ENCODE results near the gene POLA2. TPM values are rescaled to one million over a fixed set of nuclear protein-coding genes. Genes with fewer than 3 reads are reported as not detected.
"Not testable (repeated sequence)": the region's sequence is repeated elsewhere in the genome, so short reads cannot be mapped to it uniquely, and the experiment has no call there.

Gene POLA2
- total RNA-seq, 2 experiments from 2014 or later = 73.8 to 74.5 TPM

GRCh38 chr11:65260756-65261590, 789 bp upstream of the POLA2 start:
- no peak for DNase-seq
- H3K4me3 Mint-ChIP-seq = peak overlapping the region; percentile 91
- H3K27ac Mint-ChIP-seq = peak overlapping the region; percentile 92
- H3K27me3 Mint-ChIP-seq = no peaks in the 10 kb centered on the region
- no peaks in the 10 kb centered on the region for H3K9me3 Mint-ChIP-seq
- peaks cover 23% of the 10 kb centered on the region for H3K36me3 Mint-ChIP-seq
- peaks cover 27% of the 10 kb centered on the region for H3K4me1 Mint-ChIP-seq

GRCh38 chr11:65262381-65262680, 569 bp downstream of the POLA2 start:
- Mint-ChIP-seq H3K36me3 (peaks cover 31% of the 10 kb centered on the region), H3K9me3 (no peaks in the 10 kb centered on the region), H3K4me3 (peak overlapping the region; percentile 91), H3K27me3 (no peaks in the 10 kb centered on the region), H3K27ac (peak overlapping the region; percentile 92), H3K4me1 (peaks cover 30% of the 10 kb centered on the region)
- DNase-seq = no peak

- Mint-ChIP-seq H3K9me3 (no peaks in the 10 kb centered on the region), H3K4me1 (peaks cover 30% of the 10 kb centered on the region), H3K36me3 (peaks cover 32% of the 10 kb centered on the region), H3K4me3 (peak overlapping the region; percentile 91), H3K27ac (peak overlapping the region; percentile 92), H3K27me3 (no peaks in the 10 kb centered on the region)
- DNase-seq = no peak
Observed at GRCh38 chr11:65262776-65263175, 1.0 kb downstream of the POLA2 start.

GRCh38 chr11:65264747-65265146, 3.0 kb downstream of the POLA2 start:
- Mint-ChIP-seq H3K27ac (peak overlapping the region; percentile 70), H3K4me1 (peaks cover 30% of the 10 kb centered on the region), H3K4me3 (peak overlapping the region; percentile 63), H3K36me3 (peaks cover 41% of the 10 kb centered on the region)
- DNase-seq, H3K9me3 Mint-ChIP-seq, H3K27me3 Mint-ChIP-seq: not testable (repeated sequence)

- Mint-ChIP-seq H3K4me3 (no peak overlapping the region), H3K36me3 (peaks cover 49% of the 10 kb centered on the region), H3K9me3 (no peaks in the 10 kb centered on the region), H3K27ac (no peak overlapping the region), H3K27me3 (no peaks in the 10 kb centered on the region), H3K4me1 (peaks cover 24% of the 10 kb centered on the region)
- DNase-seq = no peak
Observed at GRCh38 chr11:65266210-65266609, 4.4 kb downstream of the POLA2 start.

GRCh38 chr11:65274735-65275682, 13.2 kb downstream of the POLA2 start:
- H3K4me1 Mint-ChIP-seq = peaks cover 17% of the 10 kb centered on the region
- DNase-seq = no peak
- no peak overlapping the region for H3K4me3 Mint-ChIP-seq
- peaks cover 39% of the 10 kb centered on the region for H3K36me3 Mint-ChIP-seq
- H3K9me3 Mint-ChIP-seq = no peaks in the 10 kb centered on the region
- H3K27ac Mint-ChIP-seq = no peak overlapping the region
- no peaks in the 10 kb centered on the region for H3K27me3 Mint-ChIP-seq

GRCh38 chr11:65275906-65276305, 14.1 kb downstream of the POLA2 start:
- Mint-ChIP-seq H3K36me3 (peaks cover 36% of the 10 kb centered on the region), H3K27ac (no peak overlapping the region), H3K4me3 (no peak overlapping the region), H3K4me1 (peaks cover 18% of the 10 kb centered on the region), H3K9me3 (no peaks in the 10 kb centered on the region), H3K27me3 (no peaks in the 10 kb centered on the region)
- no peak for DNase-seq

GRCh38 chr11:65277631-65278277, 16.0 kb downstream of the POLA2 start:
- DNase-seq = no peak
- no peak overlapping the region for H3K27ac Mint-ChIP-seq
- peaks cover 44% of the 10 kb centered on the region for H3K36me3 Mint-ChIP-seq
- no peaks in the 10 kb centered on the region for H3K27me3 Mint-ChIP-seq
- H3K9me3 Mint-ChIP-seq = no peaks in the 10 kb centered on the region
- peaks cover 18% of the 10 kb centered on the region for H3K4me1 Mint-ChIP-seq
- H3K4me3 Mint-ChIP-seq = no peak overlapping the region

- no peak for DNase-seq
- Mint-ChIP-seq H3K27ac (peak overlapping the region; percentile 5), H3K4me3 (no peak overlapping the region), H3K36me3 (peaks cover 44% of the 10 kb centered on the region), H3K27me3 (no peaks in the 10 kb centered on the region), H3K4me1 (peaks cover 18% of the 10 kb centered on the region), H3K9me3 (no peaks in the 10 kb centered on the region)
Observed at GRCh38 chr11:65278356-65278755, 16.6 kb downstream of the POLA2 start.

GRCh38 chr11:65279279-65279678, 17.5 kb downstream of the POLA2 start:
- no peak for DNase-seq
- Mint-ChIP-seq H3K4me1 (peaks cover 18% of the 10 kb centered on the region), H3K36me3 (peaks cover 42% of the 10 kb centered on the region), H3K4me3 (peak overlapping the region; percentile 35), H3K9me3 (no peaks in the 10 kb centered on the region), H3K27ac (peak overlapping the region; percentile 80), H3K27me3 (no peaks in the 10 kb centered on the region)

- Mint-ChIP-seq H3K4me1 (peaks cover 18% of the 10 kb centered on the region), H3K9me3 (no peaks in the 10 kb centered on the region), H3K36me3 (peaks cover 42% of the 10 kb centered on the region), H3K27me3 (no peaks in the 10 kb centered on the region), H3K4me3 (peak overlapping the region; percentile 35), H3K27ac (peak overlapping the region; percentile 80)
- DNase-seq = peak; percentile 64
Observed at GRCh38 chr11:65279741-65280440, 18.1 kb downstream of the POLA2 start.

- no peaks in the 10 kb centered on the region for H3K27me3 Mint-ChIP-seq
- DNase-seq = no peak
- peaks cover 18% of the 10 kb centered on the region for H3K4me1 Mint-ChIP-seq
- H3K27ac Mint-ChIP-seq = peak overlapping the region; percentile 80
- no peaks in the 10 kb centered on the region for H3K9me3 Mint-ChIP-seq
- no peak overlapping the region for H3K4me3 Mint-ChIP-seq
- H3K36me3 Mint-ChIP-seq = peaks cover 45% of the 10 kb centered on the region
Observed at GRCh38 chr11:65280646-65281045, 18.9 kb downstream of the POLA2 start.

- H3K27ac Mint-ChIP-seq = no peak overlapping the region
- no peaks in the 10 kb centered on the region for H3K27me3 Mint-ChIP-seq
- H3K4me3 Mint-ChIP-seq = no peak overlapping the region
- no peaks in the 10 kb centered on the region for H3K4me1 Mint-ChIP-seq
- H3K9me3 Mint-ChIP-seq = no peaks in the 10 kb centered on the region
- H3K36me3 Mint-ChIP-seq = peaks cover 40% of the 10 kb centered on the region
- DNase-seq = no peak
Observed at GRCh38 chr11:65286686-65287085, 24.9 kb downstream of the POLA2 start.

GRCh38 chr11:65287601-65288000, 25.8 kb downstream of the POLA2 start:
- Mint-ChIP-seq H3K9me3 (no peaks in the 10 kb centered on the region), H3K4me3 (no peak overlapping the region), H3K36me3 (peaks cover 33% of the 10 kb centered on the region), H3K4me1 (no peaks in the 10 kb centered on the region), H3K27me3 (no peaks in the 10 kb centered on the region), H3K27ac (no peak overlapping the region)
- DNase-seq = no peak

All from activated naive CD8-positive, alpha-beta T cell treated with anti-CD3 and anti-CD28 coated beads for 36 hours (primary cell).